GM23338 (cell line): ENCODE measurements around the gene DOCK2.

ENCODE experiments used
- CTCF ChIP-seq, 2 experiments: fragments of 200-600 bp in 1 of 2; sonication (generic) in 1 of 2; conservative IDR thresholded peaks; 2 replicates each; pipeline versions ENCODE4 v1.5.1 to v1.6.1; 2016 to 2017; ENCODE audit warnings: antibody characterized with exemption in 2 of 2, low read depth in 2 of 2, mild to moderate bottlenecking in 2 of 2, moderate library complexity in 1 of 2
- EZH2phosphoT487 ChIP-seq: fragments of 200-600 bp; sonication (generic); IDR thresholded peaks from one replicate; pipeline ENCODE4 v1.8.1; 2018; ENCODE audit warnings: antibody characterized with exemption; ENCODE audit not compliant: unreplicated experiment
- POLR2AphosphoS5 ChIP-seq: IDR thresholded peaks from 2 replicates; pipeline ENCODE4 v1.6.1; 2016; ENCODE audit warnings: antibody characterized with exemption, low read depth

GRCh38 chr5:170049713-170050112, 412.6 kb downstream of the DOCK2 start:
- TF ChIP-seq CTCF (conservative IDR thresholded peaks at IDR 0.05; ENCODE audit: low read depth in 2 of 2) (no peak), POLR2AphosphoS5 (no peak), EZH2phosphoT487 (no peak)
